Fibroblast of skin of back (primary cell): ENCODE data around the gene CDC37.
A peak's percentile ranks its signal among the peaks of the same experiment; 100 is the strongest.
"Not testable (repeated sequence)": the region's sequence is repeated elsewhere in the genome, so short reads cannot be mapped to it uniquely, and the experiment has no call there.

Source experiments
- DNase-seq: peaks from one replicate; pipeline ENCODE4 v3.0.0-alpha.2; 2013

CDC37 gene

GRCh38 chr19:10393137-10393536, 10.2 kb downstream of the CDC37 start:
- no peak for DNase-seq

- DNase-seq = no peak
Measured at GRCh38 chr19:10392120-10392519, 11.2 kb downstream of the CDC37 start.

- DNase-seq = peak; percentile 51
Measured at GRCh38 chr19:10390652-10391286, 12.6 kb downstream of the CDC37 start.

GRCh38 chr19:10389863-10390262, 13.5 kb downstream of the CDC37 start:
- DNase-seq = peak; percentile 20

GRCh38 chr19:10388957-10389356, 14.4 kb downstream of the CDC37 start:
- DNase-seq = peak; percentile 70

- no peak for DNase-seq
Measured at GRCh38 chr19:10384580-10384979, 18.8 kb downstream of the CDC37 start.

- DNase-seq = not testable (repeated sequence)
Measured at GRCh38 chr19:10383223-10383499, 20.2 kb downstream of the CDC37 start.

GRCh38 chr19:10380313-10381102, 22.8 kb downstream of the CDC37 start, which contains the start of gene TYK2:
Gene TYK2, minus strand, starts transcription at chr19:10380572. Its CDS starts 2,166 bp downstream, at chr19:10378406.
- DNase-seq = peak; percentile 98

- peak; percentile 4 for DNase-seq
Measured at GRCh38 chr19:10379880-10380312, 23.4 kb downstream of the CDC37 start.

- no peak for DNase-seq
Measured at GRCh38 chr19:10378124-10378523, 25.2 kb downstream of the CDC37 start.

- DNase-seq = not testable (repeated sequence)
Measured at GRCh38 chr19:10377140-10377640, 26.2 kb downstream of the CDC37 start.

- no peak for DNase-seq
Measured at GRCh38 chr19:10374931-10375330, 28.4 kb downstream of the CDC37 start.

- no peak for DNase-seq
Measured at GRCh38 chr19:10372690-10373089, 30.7 kb downstream of the CDC37 start.

- DNase-seq = no peak
Measured at GRCh38 chr19:10368101-10368803, 35.1 kb downstream of the CDC37 start.

GRCh38 chr19:10366950-10367512, 36.3 kb downstream of the CDC37 start:
- DNase-seq = not testable (repeated sequence)

- DNase-seq = no peak
Measured at GRCh38 chr19:10365518-10365917, 37.8 kb downstream of the CDC37 start.

- DNase-seq = no peak
Measured at GRCh38 chr19:10364644-10365043, 38.7 kb downstream of the CDC37 start.

- no peak for DNase-seq
Measured at GRCh38 chr19:10363789-10364281, 39.5 kb downstream of the CDC37 start.

GRCh38 chr19:10362259-10362658, 41.1 kb downstream of the CDC37 start:
- no peak for DNase-seq

- DNase-seq = no peak
Measured at GRCh38 chr19:10361569-10362011, 41.8 kb downstream of the CDC37 start.

- DNase-seq = no peak
Measured at GRCh38 chr19:10356431-10356830, 46.9 kb downstream of the CDC37 start.

- peak; percentile 21 for DNase-seq
Measured at GRCh38 chr19:10353793-10354391, 49.5 kb downstream of the CDC37 start.
